Brain microvascular endothelial cell (primary cell): ENCODE results near the gene CLCF1.

ENCODE experiments used
- DNase-seq: peaks from one replicate; pipeline ENCODE4 v3.0.0-alpha.2; 2020
- H3K27ac ChIP-seq: fragments of 250-450 bp; sonication (Bioruptor Pico); 2 replicates; pipeline ENCODE4 v1.5.1; 2020; ENCODE audit warnings: mild to moderate bottlenecking, moderate library complexity
- H3K27me3 ChIP-seq: fragments of 250-450 bp; sonication (Bioruptor Pico); replicated peaks from 2 replicates; pipeline ENCODE4 v1.5.1; 2020; ENCODE audit warnings: mild to moderate bottlenecking
- H3K36me3 ChIP-seq: fragments of 250-450 bp; sonication (Bioruptor Pico); replicated peaks from 2 replicates; pipeline ENCODE4 v1.5.1; 2020; ENCODE audit warnings: mild to moderate bottlenecking
- H3K4me3 ChIP-seq: 2 replicates; pipeline ENCODE4 v1.5.1; 2011; ENCODE audit warnings: low read depth, mild to moderate bottlenecking, control low read depth, low read length, moderate library complexity
- CTCF ChIP-seq: IDR thresholded peaks from 2 replicates; pipeline ENCODE4 v1.5.1; 2011; ENCODE audit warnings: low read depth, mild to moderate bottlenecking, moderate library complexity, low read length, control low read depth, inconsistent platforms; ENCODE audit errors: missing control alignments
- in situ Hi-C: cut with HindIII; loops from 2 replicates; pipeline ENCODE4 v1.10.0; 2017; ENCODE audit warnings: low sequenced_read_pairs, low pct_ligation_motif_present

CLCF1 gene

GRCh38 chr11:67314218-67314617, 59.2 kb downstream of the CLCF1 start:
- no peak overlapping the region for H3K27ac ChIP-seq
- H3K36me3 ChIP-seq = peaks cover 10% of the 10 kb centered on the region
- no peak for TF ChIP-seq CTCF
- no peaks in the 10 kb centered on the region for H3K27me3 ChIP-seq
- in situ Hi-C loops = no loop called here
- no peak overlapping the region for H3K4me3 ChIP-seq
- DNase-seq = no peak
